HepG2 (cell line): ENCODE results near the gene SLC7A11. TPM values are rescaled to one million over a fixed set of nuclear protein-coding genes. Genes with fewer than 3 reads are reported as not detected.

ENCODE experiments used
- ARID2 ChIP-seq: sonication (generic); formaldehyde crosslinking; IDR thresholded peaks from 2 replicates; pipeline ENCODE4 v1.8.1; 2022; ENCODE audit warnings: mild to moderate bottlenecking, missing genetic modification reagents, borderline replicate concordance
- ASH2L ChIP-seq: fragments of 300-600, 200-600 bp; sonication (generic); IDR thresholded peaks from 2 replicates; pipeline ENCODE4 v1.7.0; 2017; ENCODE audit warnings: low read depth, mild to moderate bottlenecking, moderate library complexity, mixed read lengths, low read length; ENCODE audit not compliant: insufficient read length
- BHLHE40 ChIP-seq: IDR thresholded peaks from 2 replicates; pipeline ENCODE4 v1.6.1; 2011; ENCODE audit warnings: low read length, improper control_type of control experiment
- CREM ChIP-seq, 2 experiments: sonication (generic) in 1 of 2; formaldehyde crosslinking in 1 of 2; IDR thresholded peaks; 2 replicates each; pipeline versions ENCODE4 v1.4.0 to v1.6.1; 2016 to 2020; ENCODE audit warnings: antibody characterized with exemption in 1 of 2, mild to moderate bottlenecking in 1 of 2, missing genetic modification reagents in 1 of 2
- HDAC1 ChIP-seq: sonication (generic); formaldehyde crosslinking; IDR thresholded peaks from 2 replicates; pipeline ENCODE4 v1.5.1; 2020; ENCODE audit warnings: mild to moderate bottlenecking, missing genetic modification reagents
- KDM2A ChIP-seq: sonication (generic); formaldehyde crosslinking; IDR thresholded peaks from 2 replicates; pipeline ENCODE4 v1.4.0; 2020; ENCODE audit warnings: low read depth, missing genetic modification reagents, borderline replicate concordance
- KDM5B ChIP-seq: sonication (generic); formaldehyde crosslinking; IDR thresholded peaks from 2 replicates; pipeline ENCODE4 v1.4.0; 2020; ENCODE audit warnings: missing genetic modification reagents, mild to moderate bottlenecking, borderline replicate concordance
- KDM6A ChIP-seq: IDR thresholded peaks from 2 replicates; pipeline ENCODE4 v1.6.1; 2016; ENCODE audit warnings: low read depth
- NCOA5 ChIP-seq: sonication (generic); formaldehyde crosslinking; IDR thresholded peaks from 2 replicates; pipeline ENCODE4 v1.4.0; 2020; ENCODE audit warnings: missing genetic modification reagents
- NKX3-1 ChIP-seq: sonication (generic); formaldehyde crosslinking; IDR thresholded peaks from 2 replicates; pipeline ENCODE4 v1.5.0; 2020; ENCODE audit warnings: missing genetic modification reagents
- TGIF2 ChIP-seq: IDR thresholded peaks from 2 replicates; pipeline ENCODE4 v1.6.1; 2016; ENCODE audit warnings: control low read depth, missing compliant biosample characterization
- THRA ChIP-seq: sonication (generic); formaldehyde crosslinking; IDR thresholded peaks from 2 replicates; pipeline ENCODE4 v1.4.0; 2020; ENCODE audit warnings: missing genetic modification reagents, borderline replicate concordance
- ZBTB44 ChIP-seq: sonication (generic); formaldehyde crosslinking; IDR thresholded peaks from 2 replicates; pipeline ENCODE4 v1.4.0; 2020; ENCODE audit warnings: missing genetic modification reagents
- ZFP1 ChIP-seq: IDR thresholded peaks from 2 replicates; pipeline ENCODE4 v1.6.1; 2016
- ZNF142 ChIP-seq: sonication (generic); formaldehyde crosslinking; IDR thresholded peaks from 2 replicates; pipeline ENCODE4 v1.4.0; 2020; ENCODE audit warnings: missing genetic modification reagents
- polyA plus RNA-seq, 8 experiments: library from polyadenylated mRNA; depleted of rRNA in 3 of 8; stranded (reverse) in 7 of 8; unstranded in 1 of 8; fragments of >200 nt; fragmentation: Illumina TruSeq in 4 of 8; extraction: Trizol in 4 of 8; gene quantifications; 2 replicates each; pipeline versions ENCODE4 v1.2.1 to v1.2.3, GENCODE V29; 2011 to 2016; ENCODE audit warnings: low read depth in 4 of 8, missing spikeins in 1 of 8, mixed read lengths in 1 of 8; ENCODE audit not compliant: insufficient read depth in 1 of 8
- total RNA-seq, 5 experiments: library from RNA; depleted of rRNA; stranded (reverse); fragments of >200 nt; fragmentation: Illumina TruSeq; extraction: Trizol; gene quantifications; 2 replicates each; pipeline ENCODE4 v1.2.3, GENCODE V29; 2016; ENCODE audit warnings: low read depth in 1 of 5

The SLC7A11 gene
- total and polyA plus RNA-seq, 2 of the 13 experiments (the other 11 are each of a cell fraction or from before 2014, with no cell fraction given), result 15.7 to 17.5 TPM

GRCh38 chr4:138242076-138242833, at the start of gene SLC7A11 (continued):
- peak; percentile 18 for TF ChIP-seq ASH2L
- peak; percentile 48 for TF ChIP-seq ZFP1
- peak; percentile 71; the same call in 1 of the 2 replicates for TF ChIP-seq TGIF2 (CRISPR knock-in tag)
- no peak for TF ChIP-seq ZBTB44 (CRISPR knock-in tag)
- TF ChIP-seq KDM5B (CRISPR knock-in tag), result no peak
- peak; percentile 28; the same call in 1 of the 2 replicates for TF ChIP-seq CREM (IDR thresholded peaks at IDR 0.05)
- TF ChIP-seq CREM (CRISPR knock-in tag; IDR thresholded peaks at IDR 0.05), result no peak
- TF ChIP-seq BHLHE40, result no peak
- TF ChIP-seq THRA (CRISPR knock-in tag), result 0 out of 2 replicates have a peak, but pooled peaks have one; percentile 25
- no peak for TF ChIP-seq NCOA5 (CRISPR knock-in tag)
- peak; percentile 48; the same call in 1 of the 2 replicates for TF ChIP-seq HDAC1
- no peak for TF ChIP-seq NKX3-1 (CRISPR knock-in tag)
- TF ChIP-seq KDM2A, result no peak
- no peak for TF ChIP-seq KDM6A
- TF ChIP-seq ZNF142 (CRISPR knock-in tag), result no peak
- TF ChIP-seq ARID2 (CRISPR knock-in tag), result peak; percentile 85; the same call in 1 of the 2 replicates
